GM18511 (cell line): Measurements from ENCODE around the gene C2orf78.
A peak's percentile ranks its signal among the peaks of the same experiment; 100 is the strongest.
"Not testable (repeated sequence)": the region's sequence is repeated elsewhere in the genome, so short reads cannot be mapped to it uniquely, and the experiment has no call there.

Experiments used
- ATAC-seq: cut with Tn5 transposase; IDR thresholded peaks from one replicate; pipeline ENCODE4 v1.9.1; 2021; ENCODE audit warnings: mild to moderate bottlenecking, moderate library complexity; ENCODE audit not compliant: unreplicated experiment

C2orf78 gene

DNA sequence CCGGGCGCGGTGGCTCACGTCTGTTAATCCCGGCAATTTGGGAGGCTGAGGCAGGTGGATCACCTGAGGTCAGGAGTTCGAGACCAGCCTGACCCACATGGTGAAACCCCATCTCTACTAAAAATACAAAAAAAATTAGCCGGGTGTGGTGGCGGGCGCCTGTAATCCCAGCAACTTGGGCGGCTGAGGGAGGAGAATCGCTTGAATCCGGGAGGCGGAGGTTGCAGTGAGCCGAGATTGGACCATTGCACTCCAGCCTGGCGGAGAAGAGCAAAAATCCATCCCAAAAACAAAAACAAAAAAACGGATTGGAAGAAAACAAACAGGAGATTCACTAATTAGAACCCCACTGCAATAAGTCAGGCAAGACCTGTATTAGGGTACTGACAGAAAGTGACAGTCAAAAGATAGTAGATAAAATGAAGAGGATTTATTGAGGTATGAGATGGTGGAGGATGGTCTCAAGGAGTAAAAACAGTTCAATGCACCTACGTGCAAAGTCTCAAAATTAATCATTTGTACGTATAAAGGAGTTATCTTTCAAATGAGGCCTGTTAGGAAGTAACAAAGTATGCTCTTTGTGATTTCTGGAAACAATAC is 5.0 kb upstream of the C2orf78 start:
- ATAC-seq = not testable (repeated sequence)

- peak; percentile 99 for ATAC-seq
Measured at GRCh38 chr2:73779467-73780236, 4.3 kb upstream of the C2orf78 start, which contains the start of gene DUSP11. DUSP11 (minus strand) TSS chr2:73780103; CDS start chr2:73779974, 129 bp downstream.

- no peak for ATAC-seq
Measured at GRCh38 chr2:73780237-73780582, 3.8 kb upstream of the C2orf78 start.

DNA sequence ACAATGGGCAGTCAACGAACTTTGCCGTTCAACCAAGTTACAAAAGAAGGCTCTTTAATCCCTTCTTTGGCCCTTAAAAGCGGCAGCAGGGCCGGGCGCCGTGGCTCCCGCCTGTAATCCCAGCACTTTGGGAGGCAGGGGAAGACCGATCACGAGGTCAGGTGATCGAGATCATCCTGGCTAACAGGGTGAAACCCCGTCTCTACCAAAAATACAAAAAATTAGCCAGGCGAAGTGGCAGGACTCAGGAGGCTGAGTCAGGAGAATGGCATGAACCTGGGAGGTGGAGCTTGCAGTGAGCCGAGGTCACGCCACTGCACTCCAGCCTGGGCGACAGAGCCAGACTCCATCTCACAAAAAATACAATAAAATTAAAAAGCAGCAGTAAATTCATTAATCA is 581 bp upstream of the C2orf78 start:
- not testable (repeated sequence) for ATAC-seq

DNA sequence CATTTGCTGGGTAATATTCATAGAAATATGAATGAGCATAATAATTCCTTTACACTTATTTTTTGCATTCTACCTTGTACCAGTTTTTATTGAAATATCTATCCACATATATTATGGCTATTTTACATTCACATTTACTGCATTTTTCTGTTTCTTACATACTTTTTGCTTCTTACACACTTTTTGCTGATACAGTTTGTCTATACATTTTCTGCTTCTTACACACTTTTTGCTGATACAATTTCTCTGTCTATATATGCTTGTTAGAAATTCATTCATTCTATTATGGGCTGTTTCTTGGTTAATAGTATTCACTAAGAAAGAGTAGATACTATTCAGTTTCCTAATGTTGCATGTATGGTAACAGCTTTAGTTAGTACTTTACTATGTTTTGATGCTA is 27.9 kb downstream of the C2orf78 start:
- ATAC-seq = no peak

DNA sequence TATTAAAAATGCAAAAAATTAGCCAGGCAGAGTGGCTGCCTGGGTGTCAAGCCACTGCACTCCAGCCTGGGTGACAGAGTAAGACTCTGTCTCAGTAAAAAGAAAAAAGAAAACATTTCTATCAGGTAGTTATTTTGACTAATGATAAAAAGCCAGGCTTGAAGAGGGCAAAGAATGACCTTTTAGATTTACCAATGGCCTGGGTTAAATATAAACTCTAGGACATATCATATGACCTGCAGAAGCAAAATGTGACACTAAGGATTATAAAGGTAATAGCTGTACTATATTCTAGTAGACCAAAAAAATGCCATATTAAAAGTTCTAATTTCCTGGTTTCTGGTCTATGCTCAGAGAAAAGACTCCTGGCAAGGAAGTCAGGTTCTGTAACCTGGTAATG is 28.7 kb downstream of the C2orf78 start:
- no peak for ATAC-seq

GRCh38 chr2:73818296-73818695 is 34.3 kb downstream of the C2orf78 start:
- ATAC-seq = no peak

- ATAC-seq = peak; percentile 80
Measured at GRCh38 chr2:73821227-73821626, 37.2 kb downstream of the C2orf78 start.

- ATAC-seq = peak; percentile 11
Measured at GRCh38 chr2:73821669-73822068, 37.7 kb downstream of the C2orf78 start.

DNA sequence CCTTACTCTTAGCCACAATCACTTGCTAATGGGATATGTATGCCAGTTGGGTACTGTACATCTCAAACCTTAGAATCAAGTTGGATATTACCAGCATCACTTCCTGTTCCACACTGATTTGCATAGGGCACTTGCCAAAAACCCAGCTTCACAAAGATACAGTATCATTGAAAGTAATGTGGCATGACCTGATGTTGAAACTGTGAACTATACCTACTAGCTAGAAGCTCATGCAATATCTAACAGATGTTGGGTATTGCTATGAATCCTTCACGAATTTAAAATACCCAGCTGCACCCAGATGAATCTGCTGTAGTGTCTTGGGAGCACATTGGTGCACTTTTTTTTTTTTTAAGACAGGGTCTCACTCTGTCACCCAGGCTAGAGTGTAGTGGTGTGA is 38.3 kb downstream of the C2orf78 start:
- peak; percentile 70 for ATAC-seq

- ATAC-seq = no peak
Measured at GRCh38 chr2:73822991-73823390, 39.0 kb downstream of the C2orf78 start.

DNA sequence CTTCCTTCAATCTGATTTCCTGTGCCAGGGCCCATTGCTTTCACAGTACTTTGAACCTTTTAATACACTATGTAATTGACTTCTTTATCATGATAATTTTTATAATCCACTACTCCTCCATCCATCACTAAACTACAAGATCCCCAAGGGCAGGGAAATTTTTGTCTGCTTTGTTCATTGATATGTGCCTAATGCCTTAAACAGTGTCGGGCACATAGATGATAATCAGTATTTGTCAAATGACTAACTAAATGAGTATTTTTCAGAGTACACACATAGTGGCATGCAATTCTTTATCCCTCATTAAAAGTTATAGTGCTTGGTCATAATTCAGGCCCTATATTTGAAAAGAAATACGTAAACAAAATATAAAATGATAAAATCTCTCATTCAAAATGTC is 39.4 kb downstream of the C2orf78 start:
- no peak for ATAC-seq

DNA sequence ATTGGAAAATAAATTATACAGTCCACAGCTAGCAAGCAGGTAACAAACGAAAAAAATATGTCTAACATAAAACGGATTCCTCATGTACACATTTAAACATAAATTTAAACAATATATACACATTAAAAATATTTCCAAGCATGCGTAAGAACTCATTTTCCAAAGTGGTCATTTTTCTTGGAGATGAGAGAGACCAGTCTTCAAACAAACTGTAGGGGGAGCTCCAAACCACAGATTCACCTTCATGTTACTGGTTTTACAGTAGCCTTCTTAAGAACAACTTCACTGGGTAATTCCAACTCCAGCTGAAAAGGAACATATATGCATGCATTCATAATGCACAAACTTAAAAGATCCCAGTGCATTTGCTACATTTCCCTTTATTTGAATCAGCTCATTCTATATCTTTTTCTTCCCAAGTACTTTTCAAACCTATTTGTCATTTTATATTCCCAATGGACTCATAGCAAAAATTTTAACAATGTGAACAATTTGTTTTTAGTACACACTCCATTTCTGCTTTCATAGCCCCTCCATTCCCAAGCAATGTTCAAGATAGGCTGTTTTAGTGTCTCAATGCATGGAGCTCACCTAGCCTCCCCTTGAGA is 40.0 kb downstream of the C2orf78 start:
- ATAC-seq = no peak

- no peak for ATAC-seq
Measured at GRCh38 chr2:73825408-73825807, 41.4 kb downstream of the C2orf78 start.

- ATAC-seq = no peak
Measured at GRCh38 chr2:73827018-73827417, 43.0 kb downstream of the C2orf78 start.

GRCh38 chr2:73827660-73828388 is 43.8 kb downstream of the C2orf78 start:
- ATAC-seq = no peak

GRCh38 chr2:73828389-73828817 is 44.4 kb downstream of the C2orf78 start:
- no peak for ATAC-seq

GRCh38 chr2:73828818-73829570 is 45.0 kb downstream of the C2orf78 start, which contains the start of gene STAMBP:
STAMBP (plus strand) TSS chr2:73828961; CDS start chr2:73830857, 1,896 bp downstream.
- ATAC-seq = peak; percentile 89

GRCh38 chr2:73830871-73831401 is 47.0 kb downstream of the C2orf78 start:
- no peak for ATAC-seq

DNA sequence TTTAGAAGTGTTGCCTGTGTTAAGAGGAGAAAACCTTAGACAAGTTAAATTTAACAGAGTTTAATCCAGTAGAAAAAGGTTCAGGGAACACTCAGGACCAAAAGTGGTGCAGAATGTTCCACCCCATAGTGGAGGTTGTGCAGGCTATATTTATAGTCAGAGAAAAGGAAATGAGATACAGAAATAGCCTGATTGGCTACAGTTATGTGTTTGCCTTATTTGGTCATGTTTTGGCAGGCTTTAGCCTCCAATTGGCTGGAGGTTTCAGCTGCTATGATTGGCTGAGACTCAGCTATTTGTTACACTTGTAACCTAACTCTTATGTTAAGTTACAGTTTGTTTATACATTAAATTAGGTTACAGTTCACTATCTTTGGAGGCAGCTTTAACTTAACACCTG is 48.9 kb downstream of the C2orf78 start:
- no peak for ATAC-seq
